H1 (cell line): ENCODE measurements around the gene MMP12. TPM values are rescaled to one million over a fixed set of nuclear protein-coding genes. Genes with fewer than 3 reads are reported as not detected.

ENCODE experiments used
- CTCF ChIA-PET: fragments of 300-600 bp; sonication (Branson Sonifier 250); formaldehyde crosslinking; loops from one replicate; lab custom pipeline; 2021; ENCODE audit not compliant: partially characterized antibody; lab: Charles Lee
- POLR2A ChIA-PET: fragments of 300-600 bp; sonication (Branson Sonifier 250); formaldehyde crosslinking; loops from one replicate; lab custom pipeline; 2021; ENCODE audit warnings: inconsistent platforms; ENCODE audit not compliant: partially characterized antibody; lab: Charles Lee
- DNase-seq, 2 experiments: peaks; one replicate each; pipeline versions ENCODE4 v3.0.0 to v3.0.0-alpha.2; 2010 to 2022; ENCODE audit warnings: low spot score in 2 of 2, low read depth in 1 of 2, mixed read lengths in 1 of 2
- FAIRE-seq: peaks from 2 replicates; lab custom pipeline; 2011; peaks lifted over from hg19 to GRCh38; lab: Jason Lieb, UNC
- H2AFZ ChIP-seq: 2 replicates; pipeline ENCODE4 v1.8.1; 2012; ENCODE audit warnings: low read length, inconsistent platforms
- H2AK5ac ChIP-seq: 2 replicates; pipeline ENCODE4 v1.6.1; 2013; ENCODE audit warnings: low read depth, low read length
- H2BK120ac ChIP-seq: replicated peaks from 2 replicates; pipeline ENCODE3; 2013; ENCODE audit warnings: low read depth, low read length, inconsistent platforms
- H2BK12ac ChIP-seq: 2 replicates; pipeline ENCODE4 v1.6.1; 2013; ENCODE audit warnings: low read depth, low read length
- H2BK15ac ChIP-seq: 2 replicates; pipeline ENCODE4 v1.6.1; 2013; ENCODE audit warnings: low read length
- H2BK20ac ChIP-seq: 2 replicates; pipeline ENCODE4 v1.6.1; 2013; ENCODE audit warnings: low read length
- H2BK5ac ChIP-seq: 2 replicates; pipeline ENCODE4 v1.6.1; 2013; ENCODE audit warnings: low read depth, low read length
- H3K14ac ChIP-seq: 2 replicates; pipeline ENCODE4 v1.6.1; 2013; ENCODE audit warnings: inconsistent platforms; ENCODE audit not compliant: insufficient read length
- H3K18ac ChIP-seq: 2 replicates; pipeline ENCODE4 v1.6.1; 2013; ENCODE audit warnings: low read length; ENCODE audit errors: extremely low read depth
- H3K23ac ChIP-seq: 2 replicates; pipeline ENCODE4 v1.6.1; 2013; ENCODE audit warnings: inconsistent platforms; ENCODE audit not compliant: insufficient read length
- H3K23me2 ChIP-seq: 2 replicates; pipeline ENCODE4 v1.6.1; 2013; ENCODE audit warnings: low read depth, low read length
- H3K27ac ChIP-seq: 2 replicates; pipeline ENCODE4 v1.6.1; 2011; ENCODE audit warnings: low read depth, low read length, inconsistent platforms
- H3K27me3 ChIP-seq, 4 experiments: replicated peaks in 1 of 4; 1 replicate in 1 of 4; 2 replicates in 3 of 4; pipeline versions ENCODE4 v1.6.1 to v1.8.1; 2011 to 2013; ENCODE audit warnings: low read length in 3 of 4, mild to moderate bottlenecking in 3 of 4, inconsistent platforms in 2 of 4, mixed read lengths in 2 of 4, moderate library complexity in 1 of 4; ENCODE audit not compliant: control insufficient read depth in 3 of 4, insufficient read depth in 3 of 4; ENCODE audit errors: extremely low read depth in 1 of 4
- H3K36me3 ChIP-seq, 4 experiments: 2 replicates each; pipeline versions ENCODE4 v1.6.1 to v1.8.1; 2011 to 2013; ENCODE audit warnings: mild to moderate bottlenecking in 4 of 4, low read length in 3 of 4, moderate library complexity in 2 of 4, control low read depth in 1 of 4, inconsistent platforms in 1 of 4; ENCODE audit not compliant: insufficient read depth in 4 of 4, control insufficient read depth in 2 of 4
- H3K4ac ChIP-seq: replicated peaks from 2 replicates; pipeline ENCODE3; 2013; ENCODE audit warnings: low read length, low read depth, mixed read lengths, inconsistent platforms; ENCODE audit not compliant: insufficient read length
- H3K4me1 ChIP-seq, 4 experiments: replicated peaks in 1 of 4; 1 replicate in 1 of 4; 2 replicates in 3 of 4; pipeline versions ENCODE4 v1.6.1 to v1.8.1; 2011 to 2013; ENCODE audit warnings: low read length in 3 of 4, inconsistent platforms in 2 of 4, mixed read lengths in 1 of 4; ENCODE audit not compliant: insufficient read depth in 4 of 4, control insufficient read depth in 3 of 4
- H3K4me2 ChIP-seq, 2 experiments: 2 replicates each; pipeline versions ENCODE4 v1.6.1 to v1.8.1; 2011 to 2013; ENCODE audit warnings: low read depth in 2 of 2, low read length in 2 of 2, control low read depth in 1 of 2, inconsistent platforms in 1 of 2, mild to moderate bottlenecking in 1 of 2; ENCODE audit not compliant: insufficient read depth in 1 of 2
- H3K4me3 ChIP-seq, 4 experiments: fragments of 200-600, 300-600 bp in 1 of 4; sonication (generic), shearing (Covaris generic), sonication (Bioruptor Twin) in 1 of 4; 2 replicates each; pipeline versions ENCODE4 v1.5.1 to v1.8.1; 2011 to 2016; ENCODE audit warnings: low read length in 4 of 4, low read depth in 3 of 4, control low read depth in 2 of 4, inconsistent platforms in 2 of 4, mild to moderate bottlenecking in 2 of 4, mixed read lengths in 1 of 4, moderate library complexity in 1 of 4; ENCODE audit not compliant: insufficient read depth in 2 of 4; ENCODE audit errors: extremely low read depth in 1 of 4
- H3K56ac ChIP-seq: replicated peaks from 2 replicates; pipeline ENCODE3; 2013; ENCODE audit warnings: low read depth, mild to moderate bottlenecking, mixed read lengths, low read length, inconsistent platforms; ENCODE audit not compliant: insufficient read length
- H3K79me1 ChIP-seq: 2 replicates; pipeline ENCODE4 v1.6.1; 2013; ENCODE audit warnings: low read depth, low read length, control low read depth
- H3K79me2 ChIP-seq, 2 experiments: 2 replicates each; pipeline versions ENCODE4 v1.6.1 to v1.8.1; 2012 to 2013; ENCODE audit warnings: low read length in 2 of 2, mild to moderate bottlenecking in 2 of 2, inconsistent platforms in 1 of 2; ENCODE audit not compliant: insufficient read depth in 2 of 2, control insufficient read depth in 1 of 2
- H3K9ac ChIP-seq, 4 experiments: replicated peaks in 1 of 4; 1 replicate in 1 of 4; 2 replicates in 3 of 4; pipeline versions ENCODE4 v1.6.1 to v1.8.1; 2011 to 2013; ENCODE audit warnings: low read depth in 3 of 4, low read length in 3 of 4, control low read depth in 2 of 4, mild to moderate bottlenecking in 2 of 4, moderate library complexity in 2 of 4, inconsistent platforms in 1 of 4; ENCODE audit errors: extremely low read depth in 1 of 4
- H3K9me3 ChIP-seq, 2 experiments: 2 replicates each; pipeline versions ENCODE4 v1.6.1 to v1.8.1; 2012 to 2013; ENCODE audit warnings: mild to moderate bottlenecking in 2 of 2, moderate library complexity in 2 of 2, control low read depth in 1 of 2, inconsistent platforms in 1 of 2, low read depth in 1 of 2, low read length in 1 of 2, mixed read lengths in 1 of 2; ENCODE audit not compliant: insufficient read depth in 2 of 2
- H4K20me1 ChIP-seq, 2 experiments: replicated peaks in 1 of 2; 2 replicates each; pipeline versions ENCODE3 to v1.8.1; 2011 to 2013; ENCODE audit warnings: inconsistent platforms in 2 of 2, low read length in 2 of 2, mild to moderate bottlenecking in 1 of 2; ENCODE audit not compliant: insufficient read depth in 2 of 2, control insufficient read depth in 1 of 2
- H4K5ac ChIP-seq: 2 replicates; pipeline ENCODE4 v1.6.1; 2013; ENCODE audit warnings: low read length, low read depth, mixed read lengths, inconsistent platforms; ENCODE audit not compliant: insufficient read length
- H4K8ac ChIP-seq: 2 replicates; pipeline ENCODE4 v1.8.0; 2013; ENCODE audit warnings: mild to moderate bottlenecking, moderate library complexity, low read length, inconsistent platforms; ENCODE audit not compliant: insufficient read depth; ENCODE audit errors: extremely low read depth
- H4K91ac ChIP-seq: replicated peaks from 2 replicates; pipeline ENCODE3; 2013; ENCODE audit warnings: low read length, mixed read lengths, inconsistent platforms; ENCODE audit not compliant: insufficient read length
- BACH1 ChIP-seq: IDR thresholded peaks from 2 replicates; pipeline ENCODE4 v1.6.1; 2012; ENCODE audit warnings: low read length, improper control_type of control experiment
- CEBPB ChIP-seq: IDR thresholded peaks from 2 replicates; pipeline ENCODE4 v1.6.1; 2012; ENCODE audit warnings: low read depth, low read length
- CHD1 ChIP-seq: IDR thresholded peaks from 2 replicates; pipeline ENCODE4 v1.6.1; 2012; ENCODE audit warnings: low read depth, low read length, improper control_type of control experiment
- GABPA ChIP-seq: IDR thresholded peaks from 2 replicates; pipeline ENCODE4 v1.6.1; 2011; ENCODE audit warnings: mild to moderate bottlenecking, low read length, moderate library complexity, borderline replicate concordance; ENCODE audit not compliant: insufficient read depth
- HDAC6 ChIP-seq: IDR thresholded peaks from one replicate; pipeline ENCODE4 v1.7.1; 2012; ENCODE audit warnings: low read depth, mild to moderate bottlenecking, inconsistent platforms, low read length, moderate library complexity
- KDM5A ChIP-seq: fragments of 200-600 bp; IDR thresholded peaks from 2 replicates; pipeline ENCODE4 v1.7.1; 2012; ENCODE audit warnings: mild to moderate bottlenecking, low read length, inconsistent platforms, mixed read lengths
- MAFK ChIP-seq: IDR thresholded peaks from 2 replicates; pipeline ENCODE4 v1.6.1; 2012; ENCODE audit warnings: low read depth, mild to moderate bottlenecking, improper control_type of control experiment, low read length
- POLR2A ChIP-seq, 2 experiments: IDR thresholded peaks; 1 replicate in 1 of 2; 2 replicates in 1 of 2; pipeline ENCODE4 v1.6.1; 2011; ENCODE audit warnings: low read depth in 2 of 2, low read length in 2 of 2, mild to moderate bottlenecking in 2 of 2; ENCODE audit errors: control extremely low read depth in 1 of 2
- RAD21 ChIP-seq, 2 experiments: IDR thresholded peaks in 1 of 2; conservative IDR thresholded peaks in 1 of 2; 2 replicates each; pipeline ENCODE4 v1.6.1; 2011; ENCODE audit warnings: low read depth in 2 of 2, low read length in 2 of 2, improper control_type of control experiment in 1 of 2, inconsistent platforms in 1 of 2, mild to moderate bottlenecking in 1 of 2, moderate library complexity in 1 of 2
- RXRA ChIP-seq: IDR thresholded peaks from 2 replicates; pipeline ENCODE4 v1.6.1; 2011; ENCODE audit warnings: low read depth, mild to moderate bottlenecking, low read length, moderate library complexity; ENCODE audit not compliant: insufficient read depth
- SIN3A ChIP-seq, 2 experiments: IDR thresholded peaks in 1 of 2; conservative IDR thresholded peaks in 1 of 2; 2 replicates each; pipeline ENCODE4 v1.6.1; 2011 to 2012; ENCODE audit warnings: low read length in 2 of 2, improper control_type of control experiment in 1 of 2, low read depth in 1 of 2, mild to moderate bottlenecking in 1 of 2
- SP1 ChIP-seq: IDR thresholded peaks from 2 replicates; pipeline ENCODE4 v1.6.1; 2011; ENCODE audit warnings: low read depth, low read length
- SRF ChIP-seq: IDR thresholded peaks from 2 replicates; pipeline ENCODE4 v1.6.1; 2011; ENCODE audit warnings: mild to moderate bottlenecking, low read depth, low read length, moderate library complexity
- SUZ12 ChIP-seq: fragments of 200-600 bp; sonication (generic); IDR thresholded peaks from 2 replicates; pipeline ENCODE4 v1.6.1; 2012; ENCODE audit warnings: mild to moderate bottlenecking, inconsistent platforms, low read length, moderate library complexity, mixed read lengths
- USF2 ChIP-seq: IDR thresholded peaks from 2 replicates; pipeline ENCODE4 v1.6.1; 2011; ENCODE audit warnings: low read length, improper control_type of control experiment
- polyA plus RNA-seq, 7 experiments: library from polyadenylated mRNA; depleted of rRNA in 3 of 7; stranded (reverse) in 5 of 7; unstranded in 2 of 7; fragments of >200 nt in 5 of 7; fragments of 200-250 nt in 2 of 7; gene quantifications; 1 replicate in 5 of 7; 2 replicates in 1 of 7; 4 replicates in 1 of 7; pipeline versions ENCODE4 v1.2.1 to v1.2.3, GENCODE V29; 2011 to 2013; ENCODE audit warnings: missing spikeins in 2 of 7, mixed read lengths in 2 of 7
- total RNA-seq: library from RNA; stranded (reverse); fragmentation: NEBNext Ultra II Directional; extraction: Animal tissue kit (Norgen Biotek cat#: 25700); gene quantifications from 2 replicates; pipeline ENCODE4 v1.2.1, GENCODE V29; 2021

The MMP12 gene
- total and polyA plus RNA-seq, 2 of the 8 experiments (the other 6 are each of a cell fraction or from before 2014, with no cell fraction given): not detected

GRCh38 chr11:102915044-102915375 lies 40.2 kb upstream of the MMP12 start:
- Histone ChIP-seq H3K27me3 (no peaks in the 10 kb centered on the region), H3K36me3 (no peaks in the 10 kb centered on the region), H3K9ac (no peak overlapping the region), H3K9me3 (no peaks in the 10 kb centered on the region), H3K23ac (no peak overlapping the region), H2AFZ (no peak overlapping the region; the same call in 1 of the 2 replicates), H3K56ac (no peak overlapping the region), H4K5ac (no peak overlapping the region), H2BK15ac (no peak overlapping the region), H3K27ac (no peak overlapping the region), H3K4ac (no peak overlapping the region), H2AK5ac (no peak overlapping the region), H4K20me1 (no peaks in the 10 kb centered on the region), H3K4me2 (no peak overlapping the region), H3K4me3 (no peak overlapping the region), H2BK5ac (no peak overlapping the region), H3K4me1 (peaks cover 0 to 7% (median 5%) of the 10 kb centered on the region in 4 experiments; a peak in 4 of 7 replicates), H3K79me1 (no peaks in the 10 kb centered on the region), H4K91ac (no peak overlapping the region), H3K18ac (no peak overlapping the region), H2BK12ac (no peak overlapping the region), H2BK20ac (no peak overlapping the region), H3K14ac (no peak overlapping the region), H3K79me2 (no peaks in the 10 kb centered on the region), H4K8ac (no peak overlapping the region), H3K23me2 (no peaks in the 10 kb centered on the region), H2BK120ac (no peak overlapping the region)
- POLR2A ChIA-PET: interaction anchor here (0.9 kb wide), 1 partner anchor 135 kb away, joined by 3 read pairs; the partner anchor contains the start of gene MMP10
- DNase-seq: no peak
- FAIRE-seq: no peak
- CTCF ChIA-PET: interaction anchor here (0.6 to 2.5 kb wide), 44 partner anchors 8 to 244 kb away, joined by 3 to 34 read pairs (median 5); partner anchors contain the start of genes MMP10, MMP12 and MMP3
- TF ChIP-seq SIN3A (conservative IDR thresholded peaks at IDR 0.05 in 1 of 2, IDR thresholded peaks at IDR 0.05 in 1 of 2; ENCODE audit: low read depth in 1 of 2, low read length in 2 of 2) (no peak), BACH1 (no peak), HDAC6 (no peak), KDM5A (no peak), RXRA (no peak), POLR2A (IDR thresholded peaks at IDR 0.05; ENCODE audit: control extremely low read depth in 1 of 2, low read depth in 2 of 2, low read length in 2 of 2) (no peak), CEBPB (no peak), GABPA (no peak), CHD1 (no peak), RAD21 (IDR thresholded peaks at IDR 0.05 in 1 of 2, conservative IDR thresholded peaks at IDR 0.05 in 1 of 2; ENCODE audit: low read depth in 2 of 2, low read length in 2 of 2) (no peak), MAFK (no peak), USF2 (no peak), SRF (no peak), SP1 (no peak), SUZ12 (no peak)
